ENCODE measurements around the gene RSPH9.
"Not testable (repeated sequence)": the region's sequence is repeated elsewhere in the genome, so short reads cannot be mapped to it uniquely, and the experiment has no call there.

Gene RSPH9

GRCh38 chr6:43658161-43658560 lies 13.3 kb downstream of the RSPH9 start:
- H3K27me3 ChIP-seq (ENCODE audit: insufficient read depth, low read length): no peaks in the 10 kb centered on the region
- no peak overlapping the region for H3K23ac ChIP-seq (ENCODE audit: low read length)
- H3K79me2 ChIP-seq (ENCODE audit: control insufficient read depth, insufficient read depth, low read length, poor library complexity): no peaks in the 10 kb centered on the region
- no peak overlapping the region for H2BK5ac ChIP-seq (ENCODE audit: low read depth, low read length, poor library complexity)
- no peak overlapping the region for H2BK12ac ChIP-seq (ENCODE audit: low read length)
- no CpG with 5 or more reads among the region's 9 CpGs for WGBS (ENCODE audit: extremely low coverage, insufficient coverage, insufficient read length)
- no peak overlapping the region for H3K4me2 ChIP-seq (ENCODE audit: low read length)
- no peak overlapping the region for H3K9ac ChIP-seq (ENCODE audit: low read length)
- H4K8ac ChIP-seq (ENCODE audit: low read depth, low read length): no peak overlapping the region
- H2AK5ac ChIP-seq (ENCODE audit: low read length): no peak overlapping the region
- H3K18ac ChIP-seq (ENCODE audit: low read length): no peak overlapping the region
- H4K91ac ChIP-seq (ENCODE audit: low read depth, low read length): no peak overlapping the region
- H3K79me1 ChIP-seq (ENCODE audit: low read length): no peaks in the 10 kb centered on the region
- no peak overlapping the region for H3K14ac ChIP-seq (ENCODE audit: low read length)
- H3K4me3 ChIP-seq (ENCODE audit: low read depth, low read length): no peak overlapping the region
- H3K36me3 ChIP-seq (ENCODE audit: control insufficient read depth in 1 of 2, insufficient read depth in 2 of 2, low read length in 2 of 2): no peaks in the 10 kb centered on the region
- no peak overlapping the region for H2BK120ac ChIP-seq (ENCODE audit: insufficient read depth, low read length, poor library complexity)
- no peak overlapping the region for H3K27ac ChIP-seq (ENCODE audit: low read depth, low read length)
- H3K9me3 ChIP-seq (ENCODE audit: insufficient read depth, low read depth, low read length): no peaks in the 10 kb centered on the region
- H4K12ac ChIP-seq (ENCODE audit: low read depth, low read length): no peak overlapping the region
- no peak overlapping the region for H2AFZ ChIP-seq (ENCODE audit: insufficient read depth, low read length, poor library complexity)
- DNase-seq: peak; percentile 16 to 84
- no peaks in the 10 kb centered on the region for H3K4me1 ChIP-seq (ENCODE audit: control insufficient read depth in 1 of 2, insufficient read depth in 2 of 2, low read length in 2 of 2)
- no peak overlapping the region for H3K4ac ChIP-seq (ENCODE audit: low read depth, low read length)

- not testable (repeated sequence) for H3K9me3 ChIP-seq (ENCODE audit: insufficient read depth, low read depth, low read length); DNase-seq; H4K8ac ChIP-seq (ENCODE audit: low read depth, low read length); H3K36me3 ChIP-seq (ENCODE audit: control insufficient read depth in 1 of 2, insufficient read depth in 2 of 2, low read length in 2 of 2); H3K18ac ChIP-seq (ENCODE audit: low read length); H4K12ac ChIP-seq (ENCODE audit: low read depth, low read length); H3K27me3 ChIP-seq (ENCODE audit: insufficient read depth, low read length); H2BK12ac ChIP-seq (ENCODE audit: low read length); H3K4me2 ChIP-seq (ENCODE audit: low read length); H3K4me3 ChIP-seq (ENCODE audit: low read depth, low read length); H3K14ac ChIP-seq (ENCODE audit: low read length); H2AFZ ChIP-seq (ENCODE audit: insufficient read depth, low read length, poor library complexity); H3K27ac ChIP-seq (ENCODE audit: low read depth, low read length); H2BK120ac ChIP-seq (ENCODE audit: insufficient read depth, low read length, poor library complexity); H2BK5ac ChIP-seq (ENCODE audit: low read depth, low read length, poor library complexity); H3K4ac ChIP-seq (ENCODE audit: low read depth, low read length); H3K9ac ChIP-seq (ENCODE audit: low read length); H3K4me1 ChIP-seq (ENCODE audit: control insufficient read depth in 1 of 2, insufficient read depth in 2 of 2, low read length in 2 of 2); H3K79me1 ChIP-seq (ENCODE audit: low read length); H4K91ac ChIP-seq (ENCODE audit: low read depth, low read length); H2AK5ac ChIP-seq (ENCODE audit: low read length); H3K79me2 ChIP-seq (ENCODE audit: control insufficient read depth, insufficient read depth, low read length, poor library complexity); H3K23ac ChIP-seq (ENCODE audit: low read length)
- WGBS (ENCODE audit: extremely low coverage, insufficient coverage, insufficient read length): no CpG with 5 or more reads among the region's 5 CpGs
Measured at GRCh38 chr6:43662948-43663347, 18.1 kb downstream of the RSPH9 start.

GRCh38 chr6:43665376-43665775 lies 20.5 kb downstream of the RSPH9 start:
- DNase-seq: peak; percentile 84 to 89
- Histone ChIP-seq H4K91ac (ENCODE audit: low read depth, low read length) (no peak overlapping the region), H3K36me3 (ENCODE audit: control insufficient read depth in 1 of 2, insufficient read depth in 2 of 2, low read length in 2 of 2) (no peaks in the 10 kb centered on the region), H3K14ac (ENCODE audit: low read length) (no peak overlapping the region), H3K9ac (ENCODE audit: low read length) (no peak overlapping the region), H3K4ac (ENCODE audit: low read depth, low read length) (no peak overlapping the region), H2BK120ac (ENCODE audit: insufficient read depth, low read length, poor library complexity) (no peak overlapping the region), H3K27ac (ENCODE audit: low read depth, low read length) (no peak overlapping the region), H2BK5ac (ENCODE audit: low read depth, low read length, poor library complexity) (no peak overlapping the region), H3K4me1 (ENCODE audit: control insufficient read depth in 1 of 2, insufficient read depth in 2 of 2, low read length in 2 of 2) (peaks cover 26% of the 10 kb centered on the region in 2 experiments), H3K18ac (ENCODE audit: low read length) (no peak overlapping the region), H3K4me3 (ENCODE audit: low read depth, low read length) (no peak overlapping the region), H4K8ac (ENCODE audit: low read depth, low read length) (no peak overlapping the region), H3K23ac (ENCODE audit: low read length) (no peak overlapping the region), H2BK12ac (ENCODE audit: low read length) (no peak overlapping the region), H2AK5ac (ENCODE audit: low read length) (no peak overlapping the region), H2AFZ (ENCODE audit: insufficient read depth, low read length, poor library complexity) (no peak overlapping the region), H3K79me1 (ENCODE audit: low read length) (peaks cover 5% of the 10 kb centered on the region), H3K27me3 (ENCODE audit: insufficient read depth, low read length) (no peaks in the 10 kb centered on the region), H3K9me3 (ENCODE audit: insufficient read depth, low read depth, low read length) (peaks cover 4% of the 10 kb centered on the region), H3K4me2 (ENCODE audit: low read length) (no peak overlapping the region), H3K79me2 (ENCODE audit: control insufficient read depth, insufficient read depth, low read length, poor library complexity) (no peaks in the 10 kb centered on the region), H4K12ac (ENCODE audit: low read depth, low read length) (no peak overlapping the region)
- WGBS (ENCODE audit: extremely low coverage, insufficient coverage, insufficient read length): no CpG with 5 or more reads among the region's 1 CpG

DNA sequence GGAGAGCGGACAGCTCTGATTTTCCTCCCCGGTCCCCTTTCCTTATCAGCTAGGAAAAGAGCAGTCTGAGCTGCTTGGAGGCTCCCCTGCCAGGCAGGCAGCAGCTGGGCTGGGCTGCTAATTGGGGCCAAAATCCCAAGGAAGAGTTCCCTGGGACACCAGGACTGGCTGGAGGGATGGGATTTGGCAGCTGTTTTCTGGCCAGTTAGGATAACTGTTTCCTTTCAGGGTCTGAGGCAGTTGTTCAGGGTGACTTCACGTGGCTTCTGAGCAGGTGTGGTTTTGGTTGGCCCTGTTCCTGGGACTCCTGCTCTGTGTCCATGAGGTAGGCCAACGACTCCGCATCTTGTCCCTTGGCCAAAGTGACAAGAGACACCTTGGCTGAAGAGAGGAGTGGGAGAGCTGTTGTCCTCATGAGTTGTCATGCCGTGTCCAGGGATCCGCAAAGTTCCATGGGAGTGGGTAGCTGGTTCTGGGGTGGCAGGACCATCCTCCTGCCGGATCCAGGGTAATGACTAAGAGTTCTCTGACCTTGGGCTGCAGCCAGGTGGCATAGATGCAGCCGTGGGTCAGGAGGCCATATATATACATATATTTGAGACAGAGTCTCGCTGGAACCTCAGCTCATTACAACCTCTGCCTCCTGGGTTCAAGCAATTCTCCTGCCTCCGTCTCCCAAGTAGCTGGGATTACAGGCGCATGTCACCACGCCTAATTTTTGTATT lies 21.5 kb downstream of the RSPH9 start:
- Histone ChIP-seq H3K4me2 (ENCODE audit: low read length) (no peak overlapping the region), H2AFZ (ENCODE audit: insufficient read depth, low read length, poor library complexity) (no peak overlapping the region), H3K4me1 (ENCODE audit: control insufficient read depth in 1 of 2, insufficient read depth in 2 of 2, low read length in 2 of 2) (peaks cover 29% of the 10 kb centered on the region in 2 experiments), H3K79me2 (ENCODE audit: control insufficient read depth, insufficient read depth, low read length, poor library complexity) (no peaks in the 10 kb centered on the region), H3K36me3 (ENCODE audit: control insufficient read depth in 1 of 2, insufficient read depth in 2 of 2, low read length in 2 of 2) (peaks cover 2 to 5% of the 10 kb centered on the region in 2 experiments), H3K23ac (ENCODE audit: low read length) (no peak overlapping the region), H3K18ac (ENCODE audit: low read length) (no peak overlapping the region), H3K27me3 (ENCODE audit: insufficient read depth, low read length) (no peaks in the 10 kb centered on the region), H4K8ac (ENCODE audit: low read depth, low read length) (no peak overlapping the region), H4K91ac (ENCODE audit: low read depth, low read length) (no peak overlapping the region), H3K79me1 (ENCODE audit: low read length) (peaks cover 5% of the 10 kb centered on the region), H2BK120ac (ENCODE audit: insufficient read depth, low read length, poor library complexity) (no peak overlapping the region), H3K27ac (ENCODE audit: low read depth, low read length) (no peak overlapping the region), H2AK5ac (ENCODE audit: low read length) (no peak overlapping the region), H3K4ac (ENCODE audit: low read depth, low read length) (no peak overlapping the region), H3K4me3 (ENCODE audit: low read depth, low read length) (no peak overlapping the region), H2BK12ac (ENCODE audit: low read length) (no peak overlapping the region), H3K14ac (ENCODE audit: low read length) (no peak overlapping the region), H3K9ac (ENCODE audit: low read length) (no peak overlapping the region), H4K12ac (ENCODE audit: low read depth, low read length) (no peak overlapping the region), H2BK5ac (ENCODE audit: low read depth, low read length, poor library complexity) (no peak overlapping the region), H3K9me3 (ENCODE audit: insufficient read depth, low read depth, low read length) (peaks cover 6% of the 10 kb centered on the region)
- DNase-seq: no peak
- no CpG with 5 or more reads among the region's 13 CpGs for WGBS (ENCODE audit: extremely low coverage, insufficient coverage, insufficient read length)

Measured in trophoblast cell (in vitro differentiated cells and primary cell).